Activated CD4-positive, alpha-beta memory T cell treated with anti-CD3 and anti-CD28 coated beads, Interleukin-2, amount 10 ng/mL, durations not matched to agents 7 days and 5 days (primary cell): ENCODE measurements around the gene COL16A1. TPM values are rescaled to one million over a fixed set of nuclear protein-coding genes. Genes with fewer than 3 reads are reported as not detected.
A peak's percentile ranks its signal among the peaks of the same experiment; 100 is the strongest.

Experiments
- CTCF ChIA-PET: fragments of 350-600 bp; sonication (Branson Sonifier 250); formaldehyde crosslinking; loops from one replicate; lab custom pipeline; 2021; ENCODE audit warnings: antibody characterized with exemption, inconsistent platforms; lab: Charles Lee
- POLR2A ChIA-PET: fragments of 350-600 bp; sonication (Branson Sonifier 250); formaldehyde crosslinking; loops from one replicate; lab custom pipeline; 2021; ENCODE audit warnings: antibody characterized with exemption; lab: Charles Lee
- DNase-seq: peaks from one replicate; pipeline ENCODE4 v3.0.0-alpha.2; 2020
- H3K27ac Mint-ChIP-seq: one replicate; pipeline ENCODE4 v1.8.0; 2021; ENCODE audit warnings: mild to moderate bottlenecking, mixed read lengths
- H3K27me3 Mint-ChIP-seq: one replicate; pipeline ENCODE4 v1.8.0; 2021; ENCODE audit warnings: mixed read lengths
- H3K36me3 Mint-ChIP-seq: one replicate; pipeline ENCODE4 v1.8.0; 2021; ENCODE audit warnings: low read depth, mixed read lengths
- H3K4me1 Mint-ChIP-seq: one replicate; pipeline ENCODE4 v1.8.0; 2021; ENCODE audit warnings: mixed read lengths
- H3K4me3 Mint-ChIP-seq: one replicate; pipeline ENCODE4 v1.8.0; 2021; ENCODE audit warnings: mild to moderate bottlenecking, mixed read lengths
- H3K9me3 Mint-ChIP-seq: one replicate; pipeline ENCODE4 v1.8.0; 2021; ENCODE audit warnings: mixed read lengths
- total RNA-seq, 2 experiments: library from RNA; stranded (reverse); gene quantifications; one replicate each; pipeline ENCODE4 v1.2.3, GENCODE V29; 2021

Gene COL16A1
- total RNA-seq, 2 experiments from 2014 or later = not detected

- DNase-seq = peak; percentile 32
Measured at GRCh38 chr1:31617916-31618746, 85.7 kb downstream of the COL16A1 start.

DNA sequence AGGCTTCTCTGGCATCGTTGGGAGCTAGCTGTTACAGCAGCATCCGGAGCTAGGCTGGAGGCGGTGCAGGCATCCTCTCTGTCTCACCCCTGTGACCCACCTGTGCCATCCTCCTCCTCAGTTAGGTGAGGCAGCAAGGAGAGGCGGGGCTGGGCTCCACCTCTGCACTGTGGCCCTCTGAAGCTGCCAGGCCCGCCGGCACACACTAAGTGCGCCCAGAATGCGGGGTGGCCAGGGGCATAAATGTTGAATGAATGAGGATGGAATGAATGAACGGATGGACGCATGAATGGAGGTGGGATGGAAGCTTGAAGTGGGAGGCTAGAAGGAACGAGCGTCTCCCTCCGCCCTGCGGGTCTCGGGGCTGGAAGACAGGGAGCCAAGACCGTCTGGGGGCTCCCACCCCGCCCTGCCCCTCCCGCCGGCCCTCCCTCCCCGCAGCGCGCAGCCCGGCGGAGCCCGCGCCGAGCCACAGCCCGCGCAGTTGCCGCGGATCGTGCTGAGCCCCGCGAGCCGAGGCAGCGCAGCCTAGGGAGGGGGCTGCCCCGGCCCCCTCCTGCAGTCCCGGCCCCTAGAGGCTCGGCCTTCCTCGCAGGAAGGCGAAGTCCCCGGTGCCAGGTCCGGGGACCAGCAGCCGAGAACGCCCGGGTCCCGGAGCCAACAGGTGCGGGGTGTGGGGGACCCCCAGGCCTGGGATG, 86.5 kb downstream of the COL16A1 start, which contains the start of gene HCRTR1:
HCRTR1 (plus strand) TSS at position 472 of the 698 bp plus-strand sequence. CDS start 1,504 bp downstream, outside the sequence.
- no peaks in the 10 kb centered on the region for H3K9me3 Mint-ChIP-seq
- peaks cover 2% of the 10 kb centered on the region for H3K4me1 Mint-ChIP-seq
- CTCF ChIA-PET = interaction anchor here (1.0 to 2.4 kb wide), 6 partner anchors 8 to 172 kb away, joined by 3 to 10 read pairs (median 4); partner anchors contain the start of gene PEF1
- peaks cover 30% of the 10 kb centered on the region for H3K27me3 Mint-ChIP-seq
- no peak within 1 kb of the TSS for H3K4me3 Mint-ChIP-seq
- DNase-seq = no peak
- POLR2A ChIA-PET = interaction anchor here (1.0 kb wide), 1 partner anchor 129 kb away, joined by 3 read pairs; no protein-coding TSS in a partner anchor
- no peaks in the 10 kb centered on the region for H3K36me3 Mint-ChIP-seq
- no peak within 1 kb of the TSS for H3K27ac Mint-ChIP-seq

More at GRCh38 chr1:31617916-31618746, 85.7 kb downstream of the COL16A1 start:
- Mint-ChIP-seq H3K36me3 (no peaks in the 10 kb centered on the region), H3K4me1 (peaks cover 2% of the 10 kb centered on the region), H3K9me3 (no peaks in the 10 kb centered on the region), H3K4me3 (no peak overlapping the region), H3K27ac (no peak overlapping the region), H3K27me3 (peaks cover 30% of the 10 kb centered on the region)
- ChIA-PET CTCF (interaction anchor here (0.6 to 2.4 kb wide), 7 partner anchors 9 to 297 kb away, joined by 3 to 10 read pairs (median 4); no protein-coding TSS in a partner anchor), POLR2A (interaction anchor here (0.8 to 1.3 kb wide), 3 partner anchors 9 to 129 kb away, joined by 3 read pairs; no protein-coding TSS in a partner anchor)

DNA sequence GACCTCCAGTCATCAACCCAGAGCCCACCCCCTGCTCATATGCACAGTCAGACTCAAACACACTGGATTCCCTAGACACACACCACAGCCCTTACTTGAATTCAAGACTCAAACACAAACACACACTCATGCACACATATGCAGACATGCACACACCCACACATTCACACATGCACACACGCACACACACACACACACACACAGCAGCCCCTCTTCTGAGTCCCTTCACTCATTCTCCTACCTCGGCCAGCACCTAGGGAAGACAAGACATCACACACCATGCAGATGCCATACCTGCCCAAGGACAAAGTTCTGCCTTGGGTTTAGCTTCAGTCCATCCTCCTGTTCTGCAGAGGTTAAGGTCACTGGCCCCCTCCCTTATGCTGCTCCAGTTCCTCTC, 87.9 kb downstream of the COL16A1 start:
- peaks cover 6% of the 10 kb centered on the region for H3K4me1 Mint-ChIP-seq
- DNase-seq = no peak
- peaks cover 30% of the 10 kb centered on the region for H3K27me3 Mint-ChIP-seq
- no peaks in the 10 kb centered on the region for H3K9me3 Mint-ChIP-seq
- ChIA-PET CTCF (no interaction called here), POLR2A (interaction anchor here (0.9 kb wide), 1 partner anchor 27 kb away, joined by 5 read pairs; no protein-coding TSS in a partner anchor)
- H3K4me3 Mint-ChIP-seq = no peak overlapping the region
- H3K36me3 Mint-ChIP-seq = no peaks in the 10 kb centered on the region
- H3K27ac Mint-ChIP-seq = no peak overlapping the region

- H3K4me3 Mint-ChIP-seq = no peak overlapping the region
- H3K36me3 Mint-ChIP-seq = no peaks in the 10 kb centered on the region
- ChIA-PET POLR2A (no interaction called here), CTCF (no interaction called here)
- no peak for DNase-seq
- H3K27ac Mint-ChIP-seq = no peak overlapping the region
- peaks cover 30% of the 10 kb centered on the region for H3K27me3 Mint-ChIP-seq
- peaks cover 6% of the 10 kb centered on the region for H3K4me1 Mint-ChIP-seq
- no peaks in the 10 kb centered on the region for H3K9me3 Mint-ChIP-seq
Measured at GRCh38 chr1:31615414-31615813, 88.4 kb downstream of the COL16A1 start.

GRCh38 chr1:31614414-31615005, 89.3 kb downstream of the COL16A1 start:
- Mint-ChIP-seq H3K4me1 (peaks cover 6% of the 10 kb centered on the region), H3K36me3 (no peaks in the 10 kb centered on the region), H3K27me3 (peaks cover 29% of the 10 kb centered on the region), H3K27ac (no peak overlapping the region), H3K4me3 (no peak overlapping the region), H3K9me3 (no peaks in the 10 kb centered on the region)
- ChIA-PET POLR2A (no interaction called here), CTCF (no interaction called here)
- DNase-seq = no peak

- Mint-ChIP-seq H3K27me3 (peaks cover 6% of the 10 kb centered on the region), H3K4me1 (peaks cover 16% of the 10 kb centered on the region), H3K9me3 (no peaks in the 10 kb centered on the region), H3K36me3 (no peaks in the 10 kb centered on the region), H3K4me3 (no peak overlapping the region), H3K27ac (no peak overlapping the region)
- POLR2A ChIA-PET = interaction anchor here (1.1 kb wide), 1 partner anchor 35 kb away, joined by 3 read pairs; the partner anchor contains the start of gene PEF1
- CTCF ChIA-PET = interaction anchor here (1.1 kb wide), 1 partner anchor 9 kb away, joined by 3 read pairs; no protein-coding TSS in a partner anchor
- no peak for DNase-seq
Measured at GRCh38 chr1:31609514-31610118, 94.2 kb downstream of the COL16A1 start.

DNA sequence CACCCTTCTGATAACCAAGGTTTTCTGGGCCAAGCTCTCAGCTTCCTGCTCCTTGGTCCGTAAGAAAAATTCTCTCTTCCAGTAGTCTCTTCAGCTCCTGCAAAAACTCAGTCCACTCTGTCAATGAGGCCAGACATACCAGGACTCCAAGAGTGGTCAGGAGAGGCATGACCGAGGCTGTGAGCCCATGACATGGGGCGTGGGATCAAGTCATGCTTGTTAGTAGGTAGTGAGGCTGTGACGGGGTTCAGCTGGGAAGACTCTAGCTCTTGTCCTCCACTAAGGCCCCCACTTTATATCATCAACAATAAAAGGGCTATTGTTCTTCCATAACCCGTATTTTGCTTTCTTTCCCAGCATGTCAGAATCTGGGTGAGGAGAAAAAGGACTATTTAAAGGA, 96.5 kb downstream of the COL16A1 start:
- no peak for DNase-seq
- Mint-ChIP-seq H3K4me3 (no peak overlapping the region), H3K27me3 (peaks cover 10% of the 10 kb centered on the region), H3K36me3 (no peaks in the 10 kb centered on the region), H3K9me3 (no peaks in the 10 kb centered on the region), H3K4me1 (peaks cover 16% of the 10 kb centered on the region), H3K27ac (no peak overlapping the region)
- CTCF ChIA-PET = interaction anchor here (1.6 kb wide), 1 partner anchor 11 kb away, joined by 4 read pairs; no protein-coding TSS in a partner anchor
- POLR2A ChIA-PET = no interaction called here

GRCh38 chr1:31605908-31606427, 97.8 kb downstream of the COL16A1 start:
- CTCF ChIA-PET = interaction anchor here (0.9 kb wide), 1 partner anchor 13 kb away, joined by 4 read pairs; no protein-coding TSS in a partner anchor
- H3K27ac Mint-ChIP-seq = no peak overlapping the region

More at GRCh38 chr1:31605908-31606427, 97.8 kb downstream of the COL16A1 start:
- DNase-seq = peak; percentile 47
- Mint-ChIP-seq H3K9me3 (no peaks in the 10 kb centered on the region), H3K4me3 (no peak overlapping the region), H3K27me3 (peaks cover 13% of the 10 kb centered on the region), H3K36me3 (no peaks in the 10 kb centered on the region), H3K4me1 (peaks cover 12% of the 10 kb centered on the region)
- POLR2A ChIA-PET = interaction anchor here (1.1 kb wide), 1 partner anchor 39 kb away, joined by 4 read pairs; the partner anchor contains the start of gene PEF1

Other genes starting within 250 kb of the COL16A1 start
- gene TINAGL1, start 127.5 kb downstream of the COL16A1 start, total RNA-seq = not detected
- not detected for gene HCRTR1, start 86.3 kb downstream of the COL16A1 start, total RNA-seq
- 10 to 100 TPM; 50.4 to 50.5 TPM for gene PEF1, start 59.1 kb downstream of the COL16A1 start, total RNA-seq
- under 1 TPM; 0.68 to 0.81 TPM for gene ADGRB2, start 60.3 kb upstream of the COL16A1 start, total RNA-seq
- gene SPOCD1, start 112.0 kb upstream of the COL16A1 start, total RNA-seq = under 1 TPM; 0.08 to 0.15 TPM
- gene PTP4A2, start 234.4 kb upstream of the COL16A1 start, total RNA-seq = 100 to 1,000 TPM; 337 to 349 TPM